Skeletal muscle tissue (tissue), 4 donors: Measurements from ENCODE around the gene LRIF1. TPM values are rescaled to one million over a fixed set of nuclear protein-coding genes. Genes with fewer than 3 reads are reported as not detected.
"Not testable (repeated sequence)": the region's sequence is repeated elsewhere in the genome, so short reads cannot be mapped to it uniquely, and the experiment has no call there.

ENCODE experiments used
- H3K27ac ChIP-seq: one replicate; pipeline ENCODE4 v1.7.0; 2013; ENCODE audit warnings: mild to moderate bottlenecking, low read depth, low read length, inconsistent platforms
- H3K27me3 ChIP-seq, 3 donors: one replicate each; pipeline ENCODE4 v1.7.0; 2013; ENCODE audit warnings: low read length in 3 of 3; ENCODE audit not compliant: control insufficient read depth in 3 of 3, insufficient read depth in 3 of 3
- H3K36me3 ChIP-seq, 3 donors: one replicate each; pipeline ENCODE4 v1.7.0; 2013; ENCODE audit warnings: low read length in 3 of 3; ENCODE audit not compliant: control insufficient read depth in 3 of 3, insufficient read depth in 3 of 3
- H3K4me1 ChIP-seq, 3 donors: one replicate each; pipeline ENCODE4 v1.7.0; 2013; ENCODE audit warnings: low read length in 3 of 3, mild to moderate bottlenecking in 3 of 3; ENCODE audit not compliant: control insufficient read depth in 3 of 3, insufficient read depth in 3 of 3
- H3K4me3 ChIP-seq, 3 donors: one replicate each; pipeline ENCODE4 v1.7.0; 2013; ENCODE audit warnings: low read length in 3 of 3
- H3K9ac ChIP-seq, 3 donors: one replicate each; pipeline ENCODE4 v1.7.0; 2013; ENCODE audit warnings: low read length in 3 of 3, mild to moderate bottlenecking in 3 of 3, moderate library complexity in 2 of 3, low read depth in 1 of 3
- H3K9me3 ChIP-seq, 3 donors: one replicate each; pipeline ENCODE4 v1.7.0; 2013; ENCODE audit warnings: low read length in 3 of 3; ENCODE audit not compliant: control insufficient read depth in 3 of 3
- total RNA-seq: library from RNA; depleted of rRNA; stranded (reverse); fragments of >200 nt; gene quantifications from one replicate; pipeline ENCODE4 v1.2.3, GENCODE V29; 2014
- donor health status: Osteomylitis.

Gene LRIF1
- total RNA-seq, 1 donor from 2014 or later, result 3.7 TPM

- no peak overlapping the region for H3K9ac ChIP-seq
- no peak overlapping the region for H3K27ac ChIP-seq
- no peaks in the 10 kb centered on the region for H3K27me3 ChIP-seq
- no peaks in the 10 kb centered on the region for H3K9me3 ChIP-seq
- H3K4me1 ChIP-seq, result no peaks in the 10 kb centered on the region
- no peak overlapping the region for H3K4me3 ChIP-seq
- peaks cover 6 to 16% (median 11%) of the 10 kb centered on the region in 3 donors for H3K36me3 ChIP-seq
Observed at GRCh38 chr1:110953031-110953430, 10.7 kb downstream of the LRIF1 start.

- no peak overlapping the region for H3K4me3 ChIP-seq
- no peak overlapping the region for H3K9ac ChIP-seq
- H3K27me3 ChIP-seq, result no peaks in the 10 kb centered on the region
- H3K27ac ChIP-seq, result no peak overlapping the region
- peaks cover 6 to 21% (median 16%) of the 10 kb centered on the region in 3 donors for H3K36me3 ChIP-seq
- H3K9me3 ChIP-seq, result no peaks in the 10 kb centered on the region
- no peaks in the 10 kb centered on the region for H3K4me1 ChIP-seq
Observed at GRCh38 chr1:110952031-110952430, 11.7 kb downstream of the LRIF1 start.

DNA sequence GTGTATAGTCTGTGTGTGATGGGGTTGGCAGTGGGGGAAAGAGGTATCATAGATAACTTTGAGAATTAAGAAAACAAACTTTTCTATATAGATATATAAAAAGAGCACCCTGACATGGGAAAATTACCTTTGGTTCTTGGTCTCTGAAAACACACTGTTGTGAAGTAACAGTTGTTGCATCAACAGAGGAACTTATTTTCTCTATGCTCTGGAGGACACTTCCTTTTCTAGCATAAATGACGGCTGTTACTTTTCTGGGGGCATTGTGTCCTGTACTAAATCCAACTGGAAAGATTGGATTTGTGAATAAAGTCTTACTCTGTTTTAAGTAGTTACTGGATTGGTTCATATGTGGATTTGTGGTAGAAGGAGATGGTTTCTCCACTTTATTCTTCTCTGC is 12.6 kb downstream of the LRIF1 start:
- Histone ChIP-seq H3K27me3 (no peaks in the 10 kb centered on the region), H3K4me3 (no peak overlapping the region), H3K9me3 (no peaks in the 10 kb centered on the region), H3K36me3 (peaks cover 6 to 21% (median 16%) of the 10 kb centered on the region in 3 donors), H3K9ac (no peak overlapping the region), H3K4me1 (no peaks in the 10 kb centered on the region), H3K27ac (no peak overlapping the region)

DNA sequence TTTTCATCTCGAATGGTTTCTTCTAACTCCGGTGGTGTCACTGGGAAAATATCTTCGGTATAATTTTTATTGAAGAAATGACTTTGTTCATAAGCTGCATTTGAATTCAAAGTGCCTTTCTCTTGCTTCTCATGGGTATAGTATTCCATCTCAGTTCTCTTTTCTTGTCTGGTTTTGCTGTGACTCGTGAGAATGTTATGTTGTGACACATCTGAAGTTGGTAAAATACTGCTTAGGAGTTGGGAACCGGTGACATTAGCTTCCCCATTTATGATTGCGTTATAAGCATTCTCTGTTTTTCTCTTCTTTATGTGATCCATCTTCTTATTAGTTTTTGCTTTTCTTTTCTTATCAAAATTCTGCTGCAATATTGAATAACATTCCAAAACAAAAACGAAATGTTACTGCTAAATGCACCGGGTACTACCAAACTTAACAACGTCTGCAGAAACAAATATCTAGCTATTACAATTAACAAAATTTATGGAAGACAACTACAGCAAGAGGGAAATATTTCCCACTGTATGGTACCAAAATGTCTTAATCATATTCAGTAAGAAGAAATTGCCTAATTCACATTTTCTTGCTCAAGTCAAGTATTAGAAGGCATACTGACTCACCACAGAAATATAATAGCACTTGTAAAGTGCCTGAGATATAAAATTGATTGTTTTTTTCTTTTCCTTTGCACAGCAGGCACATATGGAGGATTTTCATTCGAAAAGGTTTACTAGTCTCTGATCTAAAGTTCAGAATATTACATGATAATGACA is 15.5 kb downstream of the LRIF1 start:
- Histone ChIP-seq H3K36me3 (peaks cover 6 to 21% (median 19%) of the 10 kb centered on the region in 3 donors), H3K9me3 (no peaks in the 10 kb centered on the region), H3K27ac (no peak overlapping the region), H3K9ac (no peak overlapping the region), H3K4me1 (no peaks in the 10 kb centered on the region), H3K27me3 (no peaks in the 10 kb centered on the region), H3K4me3 (no peak overlapping the region)

DNA sequence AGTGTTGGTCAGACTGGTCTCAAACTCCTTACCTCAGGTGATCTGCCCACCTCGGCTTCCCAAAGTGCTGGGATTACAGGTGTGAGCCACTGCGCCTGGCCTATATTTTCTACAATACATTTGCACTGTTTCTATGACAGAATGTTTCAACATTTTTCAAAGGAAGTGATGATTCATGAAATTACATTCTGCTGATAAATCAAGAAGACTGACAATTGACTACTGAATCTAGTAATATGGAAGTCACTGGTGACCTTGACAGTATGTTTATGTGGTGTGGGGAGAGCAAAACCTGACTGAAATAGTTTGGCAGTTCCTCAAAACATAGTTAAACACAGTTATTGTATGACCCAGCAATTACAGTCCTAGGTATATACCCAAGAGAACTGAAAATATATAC is 18.1 kb downstream of the LRIF1 start:
- no peaks in the 10 kb centered on the region for H3K9me3 ChIP-seq
- H3K4me1 ChIP-seq, result no peaks in the 10 kb centered on the region

GRCh38 chr1:110944806-110945205 is 18.9 kb downstream of the LRIF1 start:
- Histone ChIP-seq H3K4me3 (no peak overlapping the region), H3K9ac (no peak overlapping the region), H3K9me3 (no peaks in the 10 kb centered on the region), H3K4me1 (no peaks in the 10 kb centered on the region), H3K27ac (no peak overlapping the region), H3K27me3 (no peaks in the 10 kb centered on the region), H3K36me3 (peaks cover 6 to 11% (median 10%) of the 10 kb centered on the region in 3 donors)

More for the DNA sequence above, 18.1 kb downstream of the LRIF1 start:
- Histone ChIP-seq H3K27me3 (no peaks in the 10 kb centered on the region), H3K4me3 (no peak overlapping the region), H3K36me3 (peaks cover 6 to 12% (median 11%) of the 10 kb centered on the region in 3 donors), H3K9ac (no peak overlapping the region), H3K27ac (no peak overlapping the region)

DNA sequence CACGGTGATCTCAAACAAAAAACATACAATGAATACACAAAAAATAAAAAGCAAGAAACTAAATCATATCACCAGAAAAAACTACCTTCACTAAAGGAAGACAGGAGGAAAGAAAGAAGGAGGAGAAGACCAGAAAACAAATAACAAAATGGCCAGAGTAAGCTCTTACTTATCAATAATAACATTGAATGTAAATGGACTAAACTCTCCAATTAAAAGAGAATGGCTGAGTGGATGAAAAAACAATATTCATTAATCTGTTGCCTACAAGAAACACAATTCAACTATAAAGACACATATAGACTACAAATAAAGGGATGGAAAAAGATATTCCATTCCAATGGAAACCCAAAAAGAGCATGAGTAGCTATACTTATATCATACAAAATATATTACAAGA is 27.2 kb downstream of the LRIF1 start:
- no peaks in the 10 kb centered on the region for H3K36me3 ChIP-seq
- peaks cover 0 to 9% (median 2%) of the 10 kb centered on the region in 3 donors for H3K9me3 ChIP-seq
- no peaks in the 10 kb centered on the region for H3K4me1 ChIP-seq

GRCh38 chr1:110931097-110931496 is 32.6 kb downstream of the LRIF1 start:
- not testable (repeated sequence) for H3K9ac ChIP-seq, H3K36me3 ChIP-seq, H3K4me3 ChIP-seq, H3K27ac ChIP-seq, H3K4me1 ChIP-seq, H3K27me3 ChIP-seq, H3K9me3 ChIP-seq

More for the DNA sequence above, 27.2 kb downstream of the LRIF1 start:
- H3K27me3 ChIP-seq, result no peaks in the 10 kb centered on the region
- no peak overlapping the region for H3K9ac ChIP-seq
- H3K27ac ChIP-seq, result no peak overlapping the region
- H3K4me3 ChIP-seq, result no peak overlapping the region

DNA sequence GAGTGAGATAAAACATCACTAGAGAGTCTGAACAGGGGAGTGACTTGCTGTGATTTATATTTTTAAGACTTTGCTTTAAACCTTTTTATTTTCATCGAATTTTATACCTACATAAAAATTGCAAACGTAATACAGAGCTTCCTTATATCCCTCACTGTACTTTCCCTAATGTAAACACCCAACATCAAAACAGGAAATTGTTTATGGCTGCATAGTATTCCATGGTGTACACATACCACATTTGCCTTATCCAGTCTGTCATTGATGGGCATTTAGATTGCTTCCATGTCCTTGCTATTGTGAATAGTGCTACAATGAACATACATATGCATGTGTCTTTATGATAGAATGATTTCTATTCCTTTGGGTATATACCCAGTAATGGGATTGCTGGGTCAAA is 34.8 kb downstream of the LRIF1 start:
- Histone ChIP-seq H3K4me1 (no peaks in the 10 kb centered on the region), H3K4me3 (no peak overlapping the region), H3K27ac (no peak overlapping the region), H3K9ac (no peak overlapping the region), H3K9me3 (peaks cover 0 to 5% (median 0%) of the 10 kb centered on the region in 3 donors), H3K36me3 (no peaks in the 10 kb centered on the region), H3K27me3 (no peaks in the 10 kb centered on the region)

GRCh38 chr1:110928191-110928590 is 35.5 kb downstream of the LRIF1 start:
- H3K4me3 ChIP-seq, result no peak overlapping the region
- H3K27me3 ChIP-seq, result no peaks in the 10 kb centered on the region
- no peak overlapping the region for H3K27ac ChIP-seq
- no peaks in the 10 kb centered on the region for H3K36me3 ChIP-seq
- H3K4me1 ChIP-seq, result no peaks in the 10 kb centered on the region
- H3K9me3 ChIP-seq, result no peaks in the 10 kb centered on the region
- H3K9ac ChIP-seq, result no peak overlapping the region
